HUES48 (cell line): Measurements from ENCODE around the gene CACNB1.

Source experiments
- H3K27ac ChIP-seq: one replicate; pipeline ENCODE4 v1.7.0; 2013; ENCODE audit warnings: low read depth, low read length, inconsistent platforms
- H3K27me3 ChIP-seq: 2 replicates; pipeline ENCODE4 v1.6.1; 2013; ENCODE audit warnings: mild to moderate bottlenecking, low read length; ENCODE audit not compliant: control insufficient read depth, insufficient read depth
- H3K36me3 ChIP-seq: 2 replicates; pipeline ENCODE4 v1.6.1; 2013; ENCODE audit warnings: low read length; ENCODE audit not compliant: control insufficient read depth, insufficient read depth
- H3K4me1 ChIP-seq: 2 replicates; pipeline ENCODE4 v1.6.1; 2013; ENCODE audit warnings: mild to moderate bottlenecking, low read length; ENCODE audit not compliant: control insufficient read depth, insufficient read depth
- H3K4me3 ChIP-seq: 2 replicates; pipeline ENCODE4 v1.5.1; 2013; ENCODE audit warnings: mild to moderate bottlenecking, low read depth, low read length
- H3K9ac ChIP-seq: 2 replicates; pipeline ENCODE4 v1.6.1; 2013; ENCODE audit warnings: mild to moderate bottlenecking, low read depth, low read length, moderate library complexity
- H3K9me3 ChIP-seq: 2 replicates; pipeline ENCODE4 v1.6.1; 2013; ENCODE audit warnings: low read length; ENCODE audit not compliant: control insufficient read depth, insufficient read depth

The CACNB1 gene

DNA sequence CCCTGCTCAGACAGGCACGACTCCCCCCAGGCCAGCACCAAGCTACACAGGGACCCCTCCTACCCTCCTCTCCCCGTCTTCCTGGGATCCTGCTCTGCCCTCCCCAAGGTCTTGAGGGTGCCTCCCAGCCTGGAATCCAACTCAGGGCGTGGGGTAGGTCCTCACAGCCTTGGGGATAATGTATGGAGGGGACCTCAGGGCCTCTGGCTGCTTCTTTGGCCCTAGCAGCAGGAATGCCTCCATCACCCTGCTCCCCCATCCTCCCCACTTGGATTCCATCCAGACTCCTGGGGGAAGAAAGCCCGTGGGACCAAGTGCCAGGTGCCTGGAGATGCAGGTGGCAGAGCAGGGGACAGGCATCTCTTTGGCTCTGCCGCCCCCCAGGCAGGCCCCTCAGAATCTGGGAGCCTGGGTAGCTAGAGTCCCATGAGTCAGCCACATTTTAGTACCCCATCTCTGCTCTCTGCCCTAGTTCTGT, 39.0 kb upstream of the CACNB1 start:
- peaks cover 8% of the 10 kb centered on the region for H3K4me1 ChIP-seq
- H3K36me3 ChIP-seq: no peaks in the 10 kb centered on the region
- no peak overlapping the region for H3K27ac ChIP-seq
- no peak overlapping the region for H3K9ac ChIP-seq
- no peak overlapping the region for H3K4me3 ChIP-seq
- no peaks in the 10 kb centered on the region for H3K9me3 ChIP-seq
- no peaks in the 10 kb centered on the region for H3K27me3 ChIP-seq

DNA sequence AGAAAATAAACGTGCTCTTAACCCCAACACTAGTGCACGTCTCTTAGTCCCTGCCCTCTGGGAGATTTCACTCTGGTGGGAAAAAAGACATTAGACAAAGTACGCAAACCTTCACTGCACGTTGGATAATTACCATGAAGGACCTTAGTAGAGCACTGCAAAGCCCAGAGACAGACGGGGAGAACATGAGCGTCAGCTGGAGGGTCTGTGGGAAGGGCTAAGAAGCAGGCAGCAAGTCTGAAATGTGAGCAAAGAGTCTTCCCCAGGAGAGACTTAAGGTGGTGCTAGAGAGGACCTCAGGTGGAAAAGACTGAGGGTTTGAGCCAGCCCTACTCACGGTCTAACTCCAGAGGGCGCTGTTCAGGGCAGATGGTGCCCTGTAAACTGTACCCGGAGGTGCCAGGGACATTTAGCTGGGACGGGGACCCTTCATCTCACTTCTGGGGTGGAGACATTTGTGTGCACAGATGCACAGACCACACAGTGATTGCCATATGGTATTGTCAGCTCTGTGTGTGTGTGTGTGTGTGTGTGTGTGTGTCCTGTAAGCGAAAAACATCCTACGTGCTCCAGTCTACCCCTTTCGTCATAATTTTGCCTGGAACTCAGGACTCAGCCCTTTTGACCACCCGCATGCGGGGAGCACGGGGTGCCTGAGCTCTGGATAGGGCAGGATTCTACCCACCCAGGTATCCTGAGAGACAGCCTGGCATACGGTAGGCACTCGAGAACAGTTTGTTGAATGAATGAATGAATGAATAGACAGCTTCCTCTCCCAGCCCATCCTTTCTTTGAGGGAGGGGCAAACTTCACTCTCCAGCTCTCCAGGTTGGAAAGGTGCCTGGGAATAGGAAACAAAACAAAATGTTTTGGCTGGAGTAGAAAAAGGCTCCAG, 38.3 kb upstream of the CACNB1 start:
- H3K36me3 ChIP-seq: no peaks in the 10 kb centered on the region
- no peak overlapping the region for H3K4me3 ChIP-seq
- H3K27ac ChIP-seq: no peak overlapping the region
- no peaks in the 10 kb centered on the region for H3K9me3 ChIP-seq
- H3K9ac ChIP-seq: no peak overlapping the region
- H3K4me1 ChIP-seq: peaks cover 11% of the 10 kb centered on the region
- H3K27me3 ChIP-seq: no peaks in the 10 kb centered on the region

DNA sequence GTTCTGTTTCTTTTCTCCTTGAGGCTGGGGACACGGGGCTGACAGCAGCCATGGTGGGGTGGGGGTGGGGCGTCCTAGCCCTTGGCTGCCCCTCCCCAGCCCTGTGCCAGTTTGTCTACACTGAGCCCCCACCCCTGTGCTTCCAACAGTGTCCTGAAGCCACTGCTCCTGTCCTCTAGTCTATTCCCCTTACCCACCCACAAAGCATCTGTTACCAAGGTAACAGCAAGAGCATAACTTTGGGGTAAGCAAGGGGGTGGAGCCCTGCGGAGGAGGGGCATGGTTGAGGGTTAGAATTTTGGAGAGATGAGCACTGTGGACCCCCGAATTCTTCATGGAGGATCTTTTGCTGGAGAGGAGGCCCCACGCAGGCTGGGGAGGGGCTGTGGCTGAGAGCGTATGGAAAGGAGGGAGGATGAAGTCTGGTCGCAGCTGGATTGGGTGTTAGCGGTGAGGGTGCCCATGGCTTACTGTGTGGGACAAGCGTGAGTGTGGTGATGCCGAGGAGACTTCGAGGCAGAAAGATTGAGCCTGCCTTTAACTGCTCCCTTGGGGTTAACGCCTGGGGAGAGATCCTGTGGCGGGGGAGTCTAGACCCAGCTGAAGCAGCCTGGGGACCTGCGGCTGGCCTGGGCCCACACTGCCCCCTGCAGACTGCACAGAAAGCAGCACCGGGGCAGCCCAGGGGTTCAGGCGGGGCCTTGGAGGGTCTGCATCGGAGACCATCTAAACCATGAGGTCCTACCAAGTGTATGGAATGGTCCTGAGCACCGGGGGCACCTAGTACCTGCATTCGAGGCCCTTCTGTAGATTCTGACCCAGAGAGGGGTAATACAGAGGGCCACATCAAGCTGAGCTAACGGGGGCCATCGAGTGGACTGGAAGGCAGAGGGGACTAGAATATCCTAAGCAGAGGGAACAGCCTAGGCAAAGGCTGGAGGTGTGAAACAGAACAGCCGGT, 34.4 kb upstream of the CACNB1 start:
- Histone ChIP-seq H3K36me3 (no peaks in the 10 kb centered on the region), H3K27me3 (no peaks in the 10 kb centered on the region), H3K27ac (no peak overlapping the region), H3K9me3 (no peaks in the 10 kb centered on the region), H3K4me1 (peaks cover 11% of the 10 kb centered on the region), H3K9ac (no peak overlapping the region), H3K4me3 (peak overlapping the region; percentile 57)

DNA sequence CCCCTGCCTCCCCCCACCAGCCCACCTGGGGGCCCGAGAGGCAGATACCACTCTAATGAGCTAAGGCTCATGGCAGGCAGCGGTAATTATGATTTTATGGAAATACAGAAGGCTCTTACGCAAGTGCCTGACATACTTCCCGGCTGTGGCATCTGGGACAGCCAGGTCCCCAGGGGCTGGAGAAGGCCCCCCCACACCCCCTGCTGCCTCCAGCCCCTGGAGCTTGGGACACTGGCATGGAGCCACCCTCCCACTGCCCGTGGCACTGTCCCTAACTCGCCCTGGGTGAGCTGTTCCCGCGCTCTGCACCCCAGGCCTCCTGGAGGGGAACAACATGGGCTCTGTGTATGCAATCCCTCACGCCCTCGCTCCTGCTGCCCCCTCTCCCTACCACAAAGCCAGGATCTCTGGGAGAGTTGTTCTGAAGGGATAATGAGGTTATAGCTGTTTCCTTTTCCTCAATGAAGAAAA, 33.7 kb upstream of the CACNB1 start:
- Histone ChIP-seq H3K27ac (no peak overlapping the region), H3K4me3 (no peak overlapping the region), H3K4me1 (peaks cover 14% of the 10 kb centered on the region), H3K9me3 (no peaks in the 10 kb centered on the region), H3K27me3 (peaks cover 4% of the 10 kb centered on the region), H3K36me3 (no peaks in the 10 kb centered on the region), H3K9ac (no peak overlapping the region)

DNA sequence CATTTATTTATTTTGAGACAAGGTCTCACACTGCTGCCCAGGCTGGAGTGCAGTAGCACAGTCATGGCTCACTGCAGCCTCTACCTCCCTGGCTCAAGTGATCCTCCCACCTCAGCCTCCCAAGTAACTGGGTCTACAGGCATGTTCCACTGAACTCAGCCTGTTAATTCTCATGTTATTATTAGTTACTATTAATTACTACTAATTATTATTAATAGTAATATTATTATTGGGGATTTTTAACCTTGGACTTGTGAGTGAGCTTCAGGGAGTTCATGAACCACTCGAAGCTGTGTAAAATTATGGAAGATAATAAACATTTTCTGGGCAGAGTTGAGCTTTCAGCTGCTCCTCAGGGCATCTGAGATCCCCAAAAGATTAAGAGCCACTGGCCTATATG, 32.9 kb upstream of the CACNB1 start:
- no peak overlapping the region for H3K4me3 ChIP-seq
- H3K9me3 ChIP-seq: no peaks in the 10 kb centered on the region
- H3K27me3 ChIP-seq: peaks cover 8% of the 10 kb centered on the region
- no peak overlapping the region for H3K27ac ChIP-seq
- no peak overlapping the region for H3K9ac ChIP-seq
- H3K36me3 ChIP-seq: no peaks in the 10 kb centered on the region
- H3K4me1 ChIP-seq: peaks cover 16% of the 10 kb centered on the region

DNA sequence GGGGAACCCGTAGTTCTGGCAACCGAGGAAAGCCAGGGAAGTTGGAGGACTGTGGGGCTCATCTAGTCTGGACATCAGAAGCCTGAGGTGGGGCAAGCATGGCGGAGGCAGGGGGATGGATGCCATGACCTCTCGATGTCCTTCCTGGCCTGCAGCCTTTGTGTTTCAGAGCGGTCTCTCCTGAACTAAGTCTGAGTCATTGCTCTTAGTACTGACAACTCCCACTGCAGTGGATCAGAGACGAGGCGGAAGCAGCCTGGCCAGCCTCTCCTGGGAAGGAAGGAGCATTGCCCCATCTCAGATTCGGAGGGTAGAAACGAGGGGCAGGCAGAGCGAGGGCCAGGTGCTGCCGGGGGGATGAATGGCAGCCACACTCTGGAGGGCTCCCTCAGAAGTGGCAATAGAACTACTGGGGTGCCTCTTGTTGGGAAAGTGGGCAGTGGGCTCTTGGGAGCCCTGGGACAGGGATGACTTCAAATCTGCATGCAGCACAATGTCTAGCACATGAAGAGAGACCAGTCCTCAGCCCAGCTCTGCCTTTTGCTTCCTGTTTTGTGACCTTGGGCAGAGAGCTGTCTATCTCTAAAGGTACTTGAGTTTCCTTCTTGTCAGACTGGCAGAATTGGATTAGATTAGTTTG, 31.9 kb upstream of the CACNB1 start:
- Histone ChIP-seq H3K9me3 (no peaks in the 10 kb centered on the region), H3K4me3 (no peak overlapping the region), H3K27ac (no peak overlapping the region), H3K36me3 (no peaks in the 10 kb centered on the region), H3K9ac (no peak overlapping the region), H3K27me3 (peaks cover 18% of the 10 kb centered on the region), H3K4me1 (peaks cover 16% of the 10 kb centered on the region)

DNA sequence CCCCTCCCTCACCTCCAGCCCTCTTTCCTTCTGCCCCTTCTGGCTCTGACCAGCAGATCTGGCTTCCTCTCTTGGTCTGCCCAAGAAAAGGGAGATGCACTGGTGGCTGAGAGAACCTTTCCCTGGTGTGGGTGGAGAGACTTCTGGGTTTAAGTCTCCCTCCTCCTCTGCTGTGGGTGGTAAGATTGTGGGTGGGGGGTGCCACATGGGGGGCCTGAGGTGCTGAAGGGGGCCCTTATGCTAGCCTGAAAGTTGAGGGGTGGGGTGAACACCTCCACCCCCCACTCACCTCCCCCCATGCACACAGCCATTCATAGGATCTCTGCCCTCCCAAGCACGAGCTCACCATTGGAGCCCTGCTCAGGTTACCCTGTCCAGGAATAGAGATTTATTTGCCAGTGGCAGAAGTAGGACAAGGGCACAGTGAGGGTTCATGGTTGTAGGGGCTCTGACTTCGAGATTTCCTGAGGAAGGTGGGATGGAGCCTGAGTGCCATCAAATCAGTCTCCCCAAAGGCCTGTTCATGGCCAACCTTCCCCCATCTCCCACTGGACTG, 30.0 kb upstream of the CACNB1 start:
- H3K36me3 ChIP-seq: no peaks in the 10 kb centered on the region
- H3K27me3 ChIP-seq: peaks cover 37% of the 10 kb centered on the region
- H3K4me3 ChIP-seq: no peak overlapping the region
- no peaks in the 10 kb centered on the region for H3K9me3 ChIP-seq
- no peak overlapping the region for H3K9ac ChIP-seq
- H3K4me1 ChIP-seq: peaks cover 16% of the 10 kb centered on the region
- no peak overlapping the region for H3K27ac ChIP-seq

DNA sequence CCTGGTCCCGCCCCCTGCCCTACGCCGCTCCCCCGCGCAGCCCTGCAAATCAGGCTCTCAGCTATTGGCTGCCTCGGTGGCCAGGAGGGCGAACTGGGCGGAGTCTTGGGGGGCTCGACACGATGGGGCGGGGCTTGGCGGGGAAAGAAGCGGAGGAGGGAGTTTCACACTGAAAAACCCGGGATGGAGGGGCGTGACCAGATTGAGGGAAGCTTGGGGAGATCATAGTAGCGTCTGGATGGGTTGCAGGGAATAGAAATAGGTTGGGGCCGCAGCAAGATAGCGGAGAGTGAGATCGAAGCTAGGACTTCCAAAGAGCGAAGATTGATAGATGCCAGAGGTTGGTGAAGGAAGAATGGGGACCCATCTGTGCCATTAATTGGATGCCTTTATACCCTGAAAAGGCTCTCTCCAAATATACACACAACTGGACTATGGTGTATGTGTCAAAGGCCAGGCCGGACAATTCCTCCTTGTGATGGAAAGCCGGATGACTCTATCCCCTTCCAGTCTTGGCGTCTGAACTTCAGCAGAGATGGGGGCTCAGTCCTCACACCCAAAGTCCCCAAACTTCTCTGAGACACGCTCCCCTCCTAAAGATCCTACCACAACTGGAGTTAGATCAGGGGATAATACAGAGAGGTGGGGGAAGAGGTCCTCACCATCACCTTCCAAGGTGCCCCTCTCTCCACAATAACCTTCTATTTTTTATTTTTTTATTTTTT, 28.7 kb upstream of the CACNB1 start:
- H3K4me3 ChIP-seq: peak overlapping the region; percentile 48
- peaks cover 5% of the 10 kb centered on the region; the same call in 1 of the 2 replicates for H3K4me1 ChIP-seq
- no peak overlapping the region for H3K9ac ChIP-seq
- H3K27ac ChIP-seq: no peak overlapping the region
- no peaks in the 10 kb centered on the region for H3K9me3 ChIP-seq
- H3K27me3 ChIP-seq: peaks cover 39% of the 10 kb centered on the region
- H3K36me3 ChIP-seq: no peaks in the 10 kb centered on the region

DNA sequence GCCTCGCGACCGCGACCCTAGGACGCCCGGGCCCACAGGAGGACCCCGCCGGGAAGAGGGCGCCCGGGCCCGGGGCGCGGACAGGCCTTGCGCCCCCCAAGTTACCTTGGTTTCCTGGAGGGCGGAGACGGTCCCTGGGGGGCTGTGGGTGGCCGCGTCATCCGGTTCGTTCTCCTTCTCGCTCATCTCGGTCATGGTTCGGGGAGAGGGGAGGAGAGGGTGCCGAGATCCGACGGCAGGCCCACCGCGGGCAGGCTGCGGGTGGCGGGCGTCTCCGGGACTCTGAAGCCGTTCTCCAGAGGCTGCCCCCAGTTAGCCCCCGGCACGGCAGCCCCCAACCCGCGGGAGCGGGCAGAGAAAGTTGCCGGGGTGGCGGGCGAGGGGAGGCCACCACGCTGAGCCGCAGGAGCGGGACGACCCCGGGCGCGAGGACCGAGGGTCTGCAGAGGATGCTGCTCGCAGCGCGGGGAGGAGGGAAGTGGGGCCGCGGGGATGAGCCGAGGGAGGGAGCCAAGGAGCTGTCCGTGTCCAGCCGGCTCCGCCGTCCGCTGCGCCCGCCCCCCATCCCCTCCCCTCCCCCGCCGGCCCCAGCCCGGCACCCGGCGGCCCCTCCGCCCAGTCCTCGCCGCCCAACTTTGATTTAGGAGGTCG, 28.0 kb upstream of the CACNB1 start, which contains the start of gene STAC2:
STAC2 (minus strand) TSS at position 638 of the 651 bp plus-strand sequence; CDS start at position 195, 443 bp downstream.
- H3K27me3 ChIP-seq: peaks cover 39% of the 10 kb centered on the region
- peak within 1 kb of the TSS; percentile 61 for H3K4me3 ChIP-seq
- H3K36me3 ChIP-seq: no peaks in the 10 kb centered on the region
- H3K27ac ChIP-seq: no peak within 1 kb of the TSS
- H3K4me1 ChIP-seq: peaks cover 5% of the 10 kb centered on the region; the same call in 1 of the 2 replicates
- H3K9me3 ChIP-seq: no peaks in the 10 kb centered on the region
- no peak within 1 kb of the TSS for H3K9ac ChIP-seq
